CD4-positive, alpha-beta memory T cell (primary cell): ENCODE measurements around the gene CASS4. TPM values are rescaled to one million over a fixed set of nuclear protein-coding genes. Genes with fewer than 3 reads are reported as not detected.

ENCODE experiments used
- polyA plus RNA-seq, 2 donors: library from polyadenylated mRNA; unstranded; fragments of 300-500 nt; fragmentation: Illumina TruSeq; gene quantifications; one replicate each; pipeline ENCODE4 v1.2.3, GENCODE V29; 2021
- total RNA-seq, 2 experiments: library from RNA; stranded (reverse); gene quantifications; one replicate each; pipeline ENCODE4 v1.2.3, GENCODE V29; 2021

Gene CASS4
- total and polyA plus RNA-seq, 4 experiments from 2014 or later, result 3.3 to 10.9 (median 7.9) TPM

Other genes starting within 250 kb of the CASS4 start
- not detected for gene MC3R, start 163.5 kb upstream of the CASS4 start, total RNA-seq
- not detected for gene MC3R, start 163.5 kb upstream of the CASS4 start, polyA plus RNA-seq
- gene FAM210B, start 53.3 kb upstream of the CASS4 start, total RNA-seq, result 10 to 100 TPM; 28.7 to 32.0 TPM
- gene FAM210B, start 53.3 kb upstream of the CASS4 start, polyA plus RNA-seq, result 10 to 100 TPM; 38.7 to 38.8 TPM
- gene AURKA, start 20.0 kb upstream of the CASS4 start, total RNA-seq, result 1 to 10 TPM; 1.3 to 1.7 TPM
- 1 to 10 TPM in 1 of 2 donors, under 1 TPM in 1; 0.81 to 2.8 TPM for gene AURKA, start 20.0 kb upstream of the CASS4 start, polyA plus RNA-seq
- 10 to 100 TPM; 50.1 to 55.3 TPM for gene CSTF1, start 19.6 kb upstream of the CASS4 start, total RNA-seq
- gene CSTF1, start 19.6 kb upstream of the CASS4 start, polyA plus RNA-seq, result 10 to 100 TPM; 40.9 to 48.0 TPM
- 10 to 100 TPM; 66.0 to 67.0 TPM for gene RTF2, start 56.4 kb downstream of the CASS4 start, total RNA-seq
- gene RTF2, start 56.4 kb downstream of the CASS4 start, polyA plus RNA-seq, result 100 to 1,000 TPM; 123 to 129 TPM
- gene FAM209A, start 112.5 kb downstream of the CASS4 start, total RNA-seq, result 1 to 10 TPM; 4.2 to 5.4 TPM
- 1 to 10 TPM in 1 of 2 donors, under 1 TPM in 1; 0.30 to 1.0 TPM for gene FAM209A, start 112.5 kb downstream of the CASS4 start, polyA plus RNA-seq
- 1 to 10 TPM; 2.2 TPM for gene FAM209B, start 121.0 kb downstream of the CASS4 start, total RNA-seq
- gene FAM209B, start 121.0 kb downstream of the CASS4 start, polyA plus RNA-seq, result under 1 TPM; 0.32 to 0.58 TPM
- not detected for gene TFAP2C, start 217.0 kb downstream of the CASS4 start, total RNA-seq
- gene TFAP2C, start 217.0 kb downstream of the CASS4 start, polyA plus RNA-seq, result not detected